KMS-11 (cell line): ENCODE data around the gene TPSG1.

Source experiments
- H2AFZ ChIP-seq: fragments of 200-600 bp; sonication (generic); 2 replicates; pipeline ENCODE4 v1.6.1; 2016; ENCODE audit warnings: antibody characterized with exemption, mixed run types, low read depth
- H3K27ac ChIP-seq: fragments of 200-600 bp; sonication (generic); 2 replicates; pipeline ENCODE4 v1.6.1; 2016; ENCODE audit warnings: mild to moderate bottlenecking, mixed run types
- H3K27me3 ChIP-seq: fragments of 200-600 bp; sonication (generic); 2 replicates; pipeline ENCODE4 v1.6.1; 2017; ENCODE audit warnings: mild to moderate bottlenecking, low read depth, mixed run types, moderate library complexity; ENCODE audit not compliant: insufficient read depth
- H3K36me3 ChIP-seq: fragments of 200-600 bp; sonication (generic); 2 replicates; pipeline ENCODE4 v1.6.1; 2017; ENCODE audit warnings: mild to moderate bottlenecking, mixed run types; ENCODE audit not compliant: insufficient read depth
- H3K4me1 ChIP-seq: fragments of 200-600 bp; sonication (generic); 2 replicates; pipeline ENCODE4 v1.6.1; 2016; ENCODE audit warnings: mild to moderate bottlenecking, low read depth, mixed run types; ENCODE audit not compliant: poor library complexity, severe bottlenecking
- H3K4me2 ChIP-seq: fragments of 200-600 bp; sonication (generic); 2 replicates; pipeline ENCODE4 v1.7.0; 2016; ENCODE audit warnings: mild to moderate bottlenecking, mixed run types
- H3K4me3 ChIP-seq: fragments of 200-600 bp; sonication (generic); IDR thresholded peaks from 2 replicates; pipeline ENCODE4 v1.6.1; 2017; ENCODE audit warnings: low read depth, low read length, mixed read lengths; ENCODE audit not compliant: insufficient read depth
- H3K79me2 ChIP-seq: fragments of 200-600 bp; sonication (generic); 2 replicates; pipeline ENCODE4 v1.6.1; 2016; ENCODE audit warnings: low read depth, mixed run types; ENCODE audit not compliant: insufficient read depth
- H3K9ac ChIP-seq: fragments of 200-600 bp; sonication (generic); 2 replicates; pipeline ENCODE4 v1.6.1; 2016; ENCODE audit warnings: mild to moderate bottlenecking, mixed run types
- H4K20me1 ChIP-seq: fragments of 200-600 bp; sonication (generic); 2 replicates; pipeline ENCODE4 v1.6.1; 2016; ENCODE audit warnings: mild to moderate bottlenecking, mixed run types; ENCODE audit not compliant: insufficient read depth
- TF ChIP-seq, protein P1 (sequence below): fragments of 200-600 bp; sonication (generic); conservative IDR thresholded peaks from 2 replicates; pipeline ENCODE4 v1.6.1; 2017; ENCODE audit warnings: low read depth, mild to moderate bottlenecking, antibody characterized with exemption, low read length, moderate library complexity, mixed read lengths

The TPSG1 gene

DNA sequence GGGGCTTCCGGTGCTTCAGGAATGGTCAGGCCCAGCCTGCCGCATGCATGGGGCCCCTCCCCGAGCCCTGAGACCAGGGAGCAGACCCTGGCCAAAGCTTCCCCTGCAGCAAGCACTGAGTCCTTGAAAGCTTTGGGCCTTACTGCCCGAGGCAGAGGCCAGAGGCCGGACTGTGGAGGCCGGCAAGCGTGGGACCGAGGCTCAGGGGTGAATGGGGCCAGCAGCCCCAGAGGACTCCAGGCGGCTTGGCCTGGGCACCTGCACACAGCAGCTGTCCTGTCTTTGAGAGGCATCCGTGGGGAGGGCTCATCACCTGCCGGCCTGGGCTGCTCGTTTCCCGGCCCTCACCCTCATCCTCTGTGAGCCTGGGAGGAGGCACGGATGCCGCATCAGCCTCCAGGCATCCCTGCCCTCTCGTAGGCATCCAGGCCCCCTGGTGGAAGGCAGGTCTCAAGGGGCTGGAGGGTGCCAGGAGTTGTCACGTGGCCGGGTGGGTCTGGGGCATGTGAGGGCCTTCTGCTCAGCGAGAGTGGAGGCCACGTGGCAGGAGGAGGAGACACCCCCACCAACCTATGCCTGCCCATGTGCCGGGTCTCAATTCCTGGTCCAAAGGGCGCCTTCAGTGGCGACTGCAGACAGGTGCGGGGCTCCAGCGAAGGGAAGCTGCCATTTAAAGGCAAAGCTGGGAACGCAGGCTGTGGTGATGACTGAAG is 40.8 kb downstream of the TPSG1 start:
- peaks cover 78% of the 10 kb centered on the region for H3K27me3 ChIP-seq
- no peaks in the 10 kb centered on the region for H4K20me1 ChIP-seq
- no peak overlapping the region for H3K4me3 ChIP-seq
- H3K27ac ChIP-seq = no peak overlapping the region
- no peak overlapping the region for H3K4me2 ChIP-seq
- no peak overlapping the region for H3K9ac ChIP-seq
- H3K36me3 ChIP-seq = no peaks in the 10 kb centered on the region
- H3K4me1 ChIP-seq = no peaks in the 10 kb centered on the region
- no peak overlapping the region for H2AFZ ChIP-seq
- TF ChIP-seq, protein P1, sequence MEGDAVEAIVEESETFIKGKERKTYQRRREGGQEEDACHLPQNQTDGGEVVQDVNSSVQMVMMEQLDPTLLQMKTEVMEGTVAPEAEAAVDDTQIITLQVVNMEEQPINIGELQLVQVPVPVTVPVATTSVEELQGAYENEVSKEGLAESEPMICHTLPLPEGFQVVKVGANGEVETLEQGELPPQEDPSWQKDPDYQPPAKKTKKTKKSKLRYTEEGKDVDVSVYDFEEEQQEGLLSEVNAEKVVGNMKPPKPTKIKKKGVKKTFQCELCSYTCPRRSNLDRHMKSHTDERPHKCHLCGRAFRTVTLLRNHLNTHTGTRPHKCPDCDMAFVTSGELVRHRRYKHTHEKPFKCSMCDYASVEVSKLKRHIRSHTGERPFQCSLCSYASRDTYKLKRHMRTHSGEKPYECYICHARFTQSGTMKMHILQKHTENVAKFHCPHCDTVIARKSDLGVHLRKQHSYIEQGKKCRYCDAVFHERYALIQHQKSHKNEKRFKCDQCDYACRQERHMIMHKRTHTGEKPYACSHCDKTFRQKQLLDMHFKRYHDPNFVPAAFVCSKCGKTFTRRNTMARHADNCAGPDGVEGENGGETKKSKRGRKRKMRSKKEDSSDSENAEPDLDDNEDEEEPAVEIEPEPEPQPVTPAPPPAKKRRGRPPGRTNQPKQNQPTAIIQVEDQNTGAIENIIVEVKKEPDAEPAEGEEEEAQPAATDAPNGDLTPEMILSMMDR = no peak
- no peaks in the 10 kb centered on the region for H3K79me2 ChIP-seq

DNA sequence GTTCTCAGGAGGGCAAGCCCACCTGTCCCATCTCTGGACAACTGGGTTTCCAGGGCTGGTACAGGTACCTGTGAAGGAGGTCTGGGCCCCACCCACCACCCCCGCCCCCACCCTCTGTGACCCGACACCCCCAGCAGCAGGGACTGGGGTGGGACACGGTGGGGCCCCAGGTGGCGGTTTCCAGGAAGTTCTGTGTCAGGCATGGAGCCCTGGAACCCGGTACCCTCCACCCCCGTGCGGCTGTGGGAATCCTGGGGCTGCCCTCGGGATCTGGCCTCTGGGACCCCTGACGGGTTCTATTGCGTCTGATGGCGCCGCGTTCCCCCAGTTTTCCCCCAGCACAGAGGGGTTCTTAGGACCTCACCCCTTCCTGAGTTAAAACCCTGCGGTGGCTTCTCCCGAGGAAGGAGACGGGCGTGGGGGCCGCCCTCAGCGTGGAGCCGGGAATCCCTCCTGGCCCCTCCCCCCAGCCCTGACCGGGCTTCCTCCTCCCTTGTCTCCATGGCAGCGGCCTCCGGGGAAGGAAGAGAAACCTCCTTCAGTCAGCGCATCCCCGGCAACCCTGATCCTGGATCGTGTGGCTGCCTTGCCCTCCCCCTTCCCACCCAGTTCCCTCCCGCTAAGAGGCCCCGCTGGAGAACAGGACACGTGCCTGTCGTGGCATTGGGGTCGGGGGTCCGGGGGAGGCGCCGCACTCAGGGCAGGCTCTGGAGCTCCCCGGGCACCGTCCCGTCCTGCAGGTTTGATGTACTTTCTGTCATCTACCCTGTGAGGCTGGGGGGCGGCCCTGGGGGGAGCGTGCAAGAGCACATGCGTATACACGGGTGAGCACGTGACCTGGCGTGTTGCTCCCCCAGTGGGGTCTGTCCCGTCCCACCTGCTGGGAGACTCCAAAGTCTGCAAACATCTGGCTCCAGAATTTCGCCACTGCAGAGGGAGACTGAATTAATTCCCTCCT is 41.8 kb downstream of the TPSG1 start:
- TF ChIP-seq, protein P1 = no peak
- Histone ChIP-seq H2AFZ (no peak overlapping the region), H3K4me2 (no peak overlapping the region), H3K9ac (no peak overlapping the region), H3K36me3 (no peaks in the 10 kb centered on the region), H4K20me1 (no peaks in the 10 kb centered on the region), H3K4me1 (no peaks in the 10 kb centered on the region), H3K27me3 (peaks cover 78% of the 10 kb centered on the region), H3K4me3 (no peak overlapping the region), H3K27ac (no peak overlapping the region), H3K79me2 (no peaks in the 10 kb centered on the region)

DNA sequence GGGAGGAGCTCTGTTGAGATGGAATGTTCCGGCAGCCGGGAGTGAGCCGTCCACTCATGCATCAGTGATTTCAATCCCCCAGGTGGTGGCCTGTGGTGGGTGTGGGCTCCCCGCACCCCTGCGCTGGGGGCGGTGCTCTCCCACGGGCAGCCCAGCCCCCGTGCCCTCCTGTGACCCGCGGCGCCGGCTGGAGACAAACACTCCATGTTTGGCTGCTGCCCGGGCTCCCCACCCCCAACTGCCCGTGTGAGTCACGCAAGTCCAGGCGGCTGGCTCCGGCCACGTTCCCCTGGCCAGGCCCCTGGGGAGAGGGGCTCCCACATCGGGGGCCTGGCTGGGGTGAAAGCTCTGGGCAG is 42.8 kb downstream of the TPSG1 start:
- Histone ChIP-seq H3K79me2 (no peaks in the 10 kb centered on the region), H3K9ac (no peak overlapping the region), H3K4me2 (no peak overlapping the region), H3K36me3 (no peaks in the 10 kb centered on the region), H2AFZ (no peak overlapping the region), H4K20me1 (no peaks in the 10 kb centered on the region), H3K27ac (no peak overlapping the region), H3K4me3 (no peak overlapping the region), H3K27me3 (peaks cover 77% of the 10 kb centered on the region), H3K4me1 (no peaks in the 10 kb centered on the region)
- TF ChIP-seq, protein P1 = no peak

DNA sequence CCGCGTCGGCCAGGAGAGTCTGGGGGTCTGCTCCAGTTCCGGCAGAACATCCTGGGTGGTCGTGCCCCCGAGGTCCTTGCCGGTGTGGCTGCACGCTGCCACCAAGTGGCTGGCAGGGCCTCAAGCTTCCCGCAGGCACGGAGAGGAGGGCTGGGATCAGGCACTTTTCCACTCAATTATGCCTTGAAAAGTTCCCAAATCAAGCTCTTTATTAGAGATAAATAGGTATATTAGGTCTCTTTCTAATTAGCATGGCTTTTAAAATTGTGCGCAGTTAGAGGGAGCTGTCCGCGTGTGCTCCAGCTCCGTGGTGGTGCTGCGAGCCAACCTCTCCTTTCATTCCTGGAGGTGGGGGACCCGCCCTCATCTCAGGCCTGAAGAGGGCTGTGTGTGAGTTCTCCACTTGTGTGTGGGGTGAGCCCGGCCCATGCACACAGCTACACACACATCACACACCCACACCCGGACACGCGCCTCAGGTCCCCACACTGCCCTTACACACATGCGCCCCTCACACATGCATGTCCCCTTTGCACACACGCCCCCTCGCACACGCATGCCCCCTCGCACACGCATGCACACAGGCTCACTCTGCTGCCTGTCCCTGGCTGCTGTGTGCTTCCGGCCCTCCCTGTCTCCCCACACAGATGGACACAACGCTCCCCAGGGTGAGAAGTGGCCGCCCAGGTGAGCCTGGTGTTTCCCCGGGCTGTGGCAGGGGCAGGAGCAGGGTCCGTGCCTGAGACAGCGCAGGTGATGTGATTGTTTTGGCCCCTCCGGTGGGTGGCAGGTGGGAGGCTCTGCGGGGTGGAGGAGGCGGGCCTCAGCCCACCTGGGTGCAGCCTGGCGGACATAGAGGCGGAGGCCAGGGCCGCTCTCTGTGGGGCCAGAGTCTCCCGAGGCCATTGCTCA is 43.4 kb downstream of the TPSG1 start:
- no peaks in the 10 kb centered on the region for H3K36me3 ChIP-seq
- H3K4me2 ChIP-seq = no peak overlapping the region
- H3K79me2 ChIP-seq = no peaks in the 10 kb centered on the region
- peaks cover 81% of the 10 kb centered on the region for H3K27me3 ChIP-seq
- TF ChIP-seq, protein P1 = no peak
- H2AFZ ChIP-seq = no peak overlapping the region
- no peak overlapping the region for H3K4me3 ChIP-seq
- H3K9ac ChIP-seq = no peak overlapping the region
- no peaks in the 10 kb centered on the region for H4K20me1 ChIP-seq
- H3K27ac ChIP-seq = no peak overlapping the region
- H3K4me1 ChIP-seq = no peaks in the 10 kb centered on the region
